GM19351 (cell line): ENCODE measurements around the gene UBE2N.
"Not testable (repeated sequence)": the region's sequence is repeated elsewhere in the genome, so short reads cannot be mapped to it uniquely, and the experiment has no call there.

ENCODE experiments used
- ATAC-seq: cut with Tn5 transposase; IDR thresholded peaks from one replicate; pipeline ENCODE4 v1.9.1; 2021; ENCODE audit warnings: mild to moderate bottlenecking, moderate library complexity; ENCODE audit not compliant: unreplicated experiment

Gene UBE2N

GRCh38 chr12:93415723-93416464, 25.9 kb downstream of the UBE2N start:
- peak; percentile 57 for ATAC-seq

- ATAC-seq, result no peak
Observed at GRCh38 chr12:93413064-93413463, 28.7 kb downstream of the UBE2N start.

- ATAC-seq, result not testable (repeated sequence)
Observed at GRCh38 chr12:93412396-93412795, 29.4 kb downstream of the UBE2N start.

- not testable (repeated sequence) for ATAC-seq
Observed at GRCh38 chr12:93411060-93411459, 30.7 kb downstream of the UBE2N start.

GRCh38 chr12:93409343-93410187, 32.2 kb downstream of the UBE2N start:
- ATAC-seq, result not testable (repeated sequence)

GRCh38 chr12:93408813-93409212, 32.9 kb downstream of the UBE2N start:
- ATAC-seq, result no peak

- no peak for ATAC-seq
Observed at GRCh38 chr12:93407963-93408283, 33.8 kb downstream of the UBE2N start.

- no peak for ATAC-seq
Observed at GRCh38 chr12:93407054-93407962, 34.4 kb downstream of the UBE2N start.

GRCh38 chr12:93404961-93405849, 36.5 kb downstream of the UBE2N start:
- ATAC-seq, result no peak

- ATAC-seq, result no peak
Observed at GRCh38 chr12:93403988-93404803, 37.6 kb downstream of the UBE2N start.

GRCh38 chr12:93402333-93403311, 39.1 kb downstream of the UBE2N start:
- no peak for ATAC-seq

- ATAC-seq, result peak; percentile 97
Observed at GRCh38 chr12:93399183-93399863, 42.4 kb downstream of the UBE2N start.

- ATAC-seq, result no peak
Observed at GRCh38 chr12:93397412-93397811, 44.3 kb downstream of the UBE2N start.

- no peak for ATAC-seq
Observed at GRCh38 chr12:93393425-93393824, 48.3 kb downstream of the UBE2N start.

- ATAC-seq, result no peak
Observed at GRCh38 chr12:93390549-93391297, 51.0 kb downstream of the UBE2N start.

- ATAC-seq, result no peak
Observed at GRCh38 chr12:93390031-93390430, 51.7 kb downstream of the UBE2N start.

- no peak for ATAC-seq
Observed at GRCh38 chr12:93387780-93388179, 54.0 kb downstream of the UBE2N start.
